ENCODE results near the gene ZNF688.
A peak's percentile ranks its signal among the peaks of the same experiment; 100 is the strongest.
"Not testable (repeated sequence)": the region's sequence is repeated elsewhere in the genome, so short reads cannot be mapped to it uniquely, and the experiment has no call there.

The ZNF688 gene

DNA sequence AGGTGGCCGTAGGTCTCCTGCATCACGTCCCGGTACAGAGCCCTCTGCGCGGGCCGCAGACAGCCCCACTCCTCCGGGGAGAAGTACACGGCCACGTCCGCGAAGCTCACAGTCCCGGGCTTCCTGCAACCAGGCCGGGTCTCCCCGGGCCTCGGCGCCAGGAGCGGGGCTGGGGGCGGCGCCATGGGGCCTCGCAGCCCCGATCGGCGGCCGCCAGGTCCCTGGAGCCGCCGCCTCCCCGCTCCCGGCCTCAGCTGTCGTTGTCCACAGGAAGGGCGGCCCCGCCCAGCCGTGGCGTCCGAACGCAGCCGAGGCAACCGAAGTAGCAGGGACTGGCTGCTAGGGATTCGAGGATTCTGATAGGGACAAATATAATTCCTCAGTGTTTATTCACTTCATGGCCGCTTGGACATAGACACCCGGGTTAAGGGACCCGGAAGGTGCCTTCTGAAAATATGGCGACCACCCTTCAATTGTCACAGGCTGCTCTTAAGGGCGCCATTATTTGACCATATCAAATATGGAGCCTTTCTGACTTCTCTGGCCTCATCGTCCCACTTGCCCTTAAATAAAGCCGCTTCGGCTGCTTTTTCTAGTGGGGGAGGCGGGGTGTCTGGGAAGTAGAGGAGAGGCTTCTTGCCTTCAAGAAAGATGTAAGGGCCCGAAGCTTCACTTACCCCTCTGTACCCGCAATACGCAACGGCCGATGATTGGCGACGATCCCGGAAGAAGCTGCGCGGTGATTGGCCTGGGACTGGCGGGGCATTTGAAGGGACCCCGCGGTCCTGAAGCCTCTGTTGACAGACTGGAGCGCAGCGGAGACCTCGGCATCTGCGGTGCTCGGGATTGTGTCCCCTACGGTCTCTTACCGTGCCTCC is at the start of gene ZNF688:
TSS of gene ZNF688 (minus strand) at position 270 of the 878 bp plus-strand sequence. CDS start at position 185, 85 bp downstream.
- peak; percentile 81 to 89 for DNase-seq (ENCODE audit: low read depth in 2 of 2)

DNA sequence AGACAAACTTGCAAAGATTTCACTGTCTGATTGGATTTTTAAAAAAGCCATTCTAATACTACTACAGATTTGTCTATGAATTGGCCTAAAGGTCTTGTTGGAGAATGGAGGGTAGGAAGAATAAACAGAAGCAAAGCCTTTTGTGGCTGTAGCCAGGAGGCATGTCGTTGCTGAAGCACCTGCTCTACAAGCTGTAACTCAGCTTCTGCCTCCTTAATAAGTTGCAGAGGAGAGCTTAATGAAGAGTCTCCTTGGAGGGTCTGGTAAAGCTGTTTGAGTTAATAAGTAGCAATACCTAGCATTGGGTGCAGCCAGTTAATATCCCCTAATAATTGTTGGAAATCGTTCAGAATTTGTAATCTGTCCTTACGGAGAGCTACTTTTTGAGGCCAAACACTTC is 48.7 kb upstream of the ZNF688 start:
- DNase-seq (ENCODE audit: low read depth in 2 of 2): no peak

DNA sequence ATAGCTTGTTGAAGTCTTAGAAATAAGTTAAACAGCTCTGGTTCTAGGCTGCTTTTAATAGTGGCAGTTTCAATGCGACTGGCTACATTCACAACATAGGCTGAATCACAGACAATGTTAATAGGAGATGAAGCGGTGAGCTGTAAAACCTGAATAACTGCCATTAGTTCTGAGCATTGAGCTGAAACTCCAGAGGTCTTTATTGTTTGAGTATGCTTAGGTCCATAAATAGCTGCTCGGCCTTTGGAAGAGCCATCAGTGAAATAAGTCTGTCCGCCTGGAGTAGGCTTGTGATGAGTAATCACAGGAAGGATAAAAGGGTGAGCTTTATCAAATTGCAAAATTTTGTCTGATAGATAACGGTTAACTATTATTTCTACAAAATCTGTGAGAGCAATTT is 48.1 kb upstream of the ZNF688 start:
- no peak for DNase-seq (ENCODE audit: low read depth in 2 of 2)

DNA sequence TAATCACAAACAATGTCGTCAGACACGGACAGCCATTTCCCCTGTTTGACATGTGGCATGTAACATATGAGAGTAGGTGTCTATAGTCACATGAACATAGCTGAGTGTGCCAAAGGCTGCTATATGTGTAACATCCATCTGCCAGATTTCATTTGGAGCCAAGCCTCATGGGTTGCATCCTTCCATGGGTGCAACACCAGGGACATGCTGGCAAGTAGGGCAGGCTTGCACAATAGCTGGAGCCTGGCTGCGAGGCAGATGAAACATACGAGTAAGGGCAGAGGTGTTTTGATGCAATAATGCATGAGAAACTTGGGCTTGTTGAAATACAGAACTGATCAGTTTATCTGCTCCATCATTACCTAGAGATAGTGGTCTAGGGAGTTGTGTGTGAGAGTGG is 47.7 kb upstream of the ZNF688 start:
- no peak for DNase-seq (ENCODE audit: low read depth in 2 of 2)

DNA sequence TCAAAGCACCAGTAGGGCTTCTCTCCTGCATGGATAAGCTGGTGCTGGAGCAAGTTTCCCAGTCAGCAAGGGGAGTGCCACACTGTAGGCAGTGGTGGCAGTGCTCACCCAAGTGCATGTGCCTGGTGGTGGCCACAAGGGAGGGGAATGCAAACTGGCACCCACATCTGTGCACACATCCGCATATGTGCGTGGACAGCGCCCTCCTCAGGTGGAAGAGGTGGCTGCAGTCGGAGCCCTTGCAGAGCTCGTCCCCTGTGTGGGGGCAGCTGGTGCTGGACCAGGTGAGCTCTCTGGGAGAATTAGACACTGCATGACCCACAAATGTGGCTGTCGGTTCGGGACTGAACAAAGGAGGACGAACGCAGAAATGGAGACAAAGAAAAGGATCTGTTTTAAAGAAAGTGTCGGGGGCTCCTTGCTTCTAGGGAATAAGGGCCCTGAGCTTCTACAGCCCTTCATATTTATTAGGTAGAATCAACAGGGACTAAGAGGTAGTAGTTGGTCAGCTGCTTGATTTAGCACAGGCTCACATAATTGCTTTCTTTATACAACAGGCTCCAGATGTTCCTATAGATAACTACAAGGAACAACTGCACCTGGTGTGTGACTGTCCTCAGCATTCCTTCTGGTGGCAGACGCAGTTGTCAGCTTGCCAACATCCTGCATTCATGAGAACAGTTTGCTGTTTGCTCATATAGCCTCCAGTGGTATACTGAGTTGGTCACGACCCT is 44.0 kb upstream of the ZNF688 start:
- peak; percentile 31 to 35 for DNase-seq (ENCODE audit: low read depth in 2 of 2)

DNA sequence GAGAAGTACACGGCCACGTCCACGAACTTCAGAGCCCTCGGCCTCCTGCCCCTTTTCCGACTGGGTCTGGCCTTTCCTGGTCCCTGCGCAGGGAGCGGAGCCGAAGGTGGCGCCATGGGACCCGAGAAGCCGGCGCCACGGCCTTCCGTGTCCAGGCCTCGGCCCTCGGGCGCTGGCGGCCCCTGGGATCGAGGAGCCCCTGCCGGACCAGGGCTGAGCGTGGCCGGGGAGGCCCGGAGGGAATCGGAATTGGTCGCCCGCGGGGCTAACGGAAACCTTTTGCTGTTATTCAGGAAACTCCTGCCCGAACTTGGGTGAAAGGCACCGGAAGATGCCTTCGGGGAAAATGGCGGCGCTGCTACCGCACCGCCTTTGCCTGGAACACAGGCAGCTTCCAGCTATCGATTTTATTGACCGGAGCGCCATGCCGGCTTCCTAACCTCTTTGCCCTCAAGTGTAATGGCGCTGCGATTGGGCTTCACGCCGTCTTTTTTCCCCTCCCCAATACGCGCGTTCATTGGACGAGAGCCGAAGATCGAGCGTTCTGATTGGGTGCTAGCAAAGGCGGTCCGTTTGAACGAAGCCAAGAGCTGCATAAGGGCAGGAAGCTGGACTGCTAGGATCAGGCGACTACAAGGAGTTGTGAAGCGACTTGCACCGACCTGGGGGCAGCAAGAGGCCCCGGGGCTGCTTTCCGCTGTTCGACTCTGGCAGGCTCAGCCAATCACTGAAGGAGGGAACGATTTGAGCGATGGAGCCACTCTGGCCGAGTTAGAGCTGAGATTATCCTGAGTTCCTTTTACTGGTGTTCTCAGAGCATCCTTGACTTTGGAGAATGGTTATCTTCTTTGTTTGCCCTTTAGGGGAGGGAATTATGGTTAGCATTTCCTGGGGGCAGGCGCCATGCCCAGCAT is 38.7 kb upstream of the ZNF688 start, which contains the start of gene ZNF689:
TSS of gene ZNF689 (minus strand) at position 464 of the 914 bp plus-strand sequence. CDS start at position 116, 348 bp downstream.
- peak; percentile 86 to 88 for DNase-seq (ENCODE audit: low read depth in 2 of 2)

DNA sequence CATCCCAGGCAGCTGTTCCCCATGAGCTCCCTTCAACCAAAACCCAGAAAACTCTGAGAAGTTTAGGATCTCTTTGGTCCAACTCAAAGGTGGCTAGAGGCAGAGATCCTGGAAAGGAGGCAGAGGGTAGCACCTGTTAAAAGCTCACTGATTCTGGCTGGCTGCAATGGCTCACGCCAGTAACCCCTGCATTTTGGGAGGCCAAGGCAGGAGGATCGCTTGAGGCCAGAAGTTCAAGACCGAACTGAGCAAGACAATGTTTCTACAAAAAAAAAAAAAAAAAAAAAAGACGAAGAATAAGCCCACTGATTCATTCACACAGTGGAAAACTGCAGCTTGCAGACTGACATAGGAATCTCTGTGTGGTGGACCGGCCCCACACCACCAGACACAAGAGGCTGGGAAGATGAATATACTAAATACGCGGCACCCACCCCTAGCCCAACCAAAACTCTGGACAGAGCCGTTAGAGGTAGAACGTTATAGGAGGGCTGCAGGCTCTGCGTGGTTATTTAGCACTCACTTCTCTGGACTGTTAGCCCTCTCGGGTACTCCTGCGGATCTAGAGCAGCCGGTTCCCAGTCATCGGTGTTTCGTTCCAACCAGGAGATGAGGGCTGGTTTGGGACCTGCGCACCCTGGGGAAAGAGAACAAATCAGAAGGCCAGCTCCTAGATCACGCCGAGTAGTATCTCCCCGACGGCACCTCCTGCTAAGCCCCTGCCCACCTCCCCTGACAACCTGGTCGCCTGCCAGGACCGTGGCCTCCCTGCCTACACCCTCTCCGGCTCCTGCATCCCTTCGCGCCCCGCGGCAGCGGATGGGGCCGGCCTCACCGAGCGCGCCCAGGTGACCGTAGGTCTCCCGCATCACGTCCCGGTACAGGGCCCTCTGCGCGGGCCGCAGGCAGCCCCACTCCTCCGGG is 37.8 kb upstream of the ZNF688 start:
- peak; percentile 4 to 5 for DNase-seq (ENCODE audit: low read depth in 2 of 2)

DNA sequence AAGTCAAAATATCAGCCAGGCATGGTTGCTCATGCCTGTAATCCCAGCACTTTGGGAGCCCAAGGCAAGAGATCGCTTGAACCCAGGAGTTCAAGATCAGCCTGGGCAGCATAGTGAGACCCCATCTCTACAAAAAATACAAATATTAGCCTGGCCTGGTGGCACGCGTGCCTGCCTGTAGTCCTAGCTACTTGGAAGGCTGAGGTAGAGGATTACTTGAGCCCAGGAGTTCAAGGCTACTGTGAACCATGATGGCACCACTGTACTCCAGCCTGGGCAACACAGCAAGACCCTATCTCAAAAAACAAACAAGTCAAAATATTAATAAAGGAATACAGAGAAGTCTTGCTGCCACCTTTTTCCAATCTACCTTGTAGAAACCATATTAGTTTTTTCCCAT is 34.5 kb upstream of the ZNF688 start:
- DNase-seq (ENCODE audit: low read depth in 2 of 2): no peak

DNA sequence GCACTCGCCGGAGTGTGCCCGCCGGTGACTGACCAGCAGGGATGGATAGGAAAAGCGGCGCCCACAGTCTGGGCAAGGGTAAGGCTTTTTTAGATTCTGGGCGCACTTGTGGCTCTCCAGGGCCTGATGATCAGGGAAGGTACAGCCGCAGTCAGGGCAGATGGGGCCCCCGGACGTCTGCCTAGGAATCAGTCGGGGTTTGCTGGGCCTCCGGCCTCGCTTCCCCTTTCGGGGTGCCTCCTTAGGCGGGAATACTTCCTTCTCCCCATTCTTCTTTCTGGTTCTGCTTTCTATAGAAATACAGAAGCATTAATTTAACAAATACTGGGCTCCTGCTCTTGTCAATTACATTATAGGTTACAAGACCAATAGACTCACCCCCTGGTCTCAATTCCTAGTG is 33.6 kb upstream of the ZNF688 start:
- DNase-seq (ENCODE audit: low read depth in 2 of 2): no peak

DNA sequence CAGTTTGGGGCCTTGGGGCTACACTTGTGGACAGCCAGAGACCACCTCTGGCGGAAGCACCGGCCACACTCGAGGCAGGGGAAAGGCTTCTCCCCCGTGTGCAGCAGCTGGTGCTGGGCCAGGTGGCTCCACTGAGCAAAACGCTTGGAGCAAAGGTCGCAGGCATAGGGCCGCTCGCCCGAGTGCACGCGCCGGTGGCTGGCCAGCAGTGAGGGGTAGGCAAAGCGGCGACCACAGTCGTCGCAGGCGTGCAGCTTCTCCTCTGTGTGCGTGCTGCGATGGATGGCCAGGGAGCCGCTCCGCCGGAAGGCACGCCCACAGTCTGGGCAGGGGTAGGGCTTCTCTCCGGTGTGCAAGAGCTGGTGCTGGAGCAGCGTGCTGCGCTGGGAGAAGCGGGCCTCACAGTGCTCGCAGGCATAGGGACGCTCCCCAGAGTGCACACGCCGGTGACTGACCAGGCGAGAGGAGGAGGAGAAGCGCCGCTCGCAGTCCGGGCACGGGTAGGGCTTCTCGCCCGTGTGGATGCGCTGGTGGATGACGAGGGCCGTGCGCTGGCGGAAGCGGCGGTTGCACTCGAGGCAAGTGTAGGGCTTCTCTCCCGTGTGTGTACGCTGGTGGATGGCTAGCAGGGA is 32.9 kb upstream of the ZNF688 start:
- DNase-seq (ENCODE audit: low read depth in 2 of 2): no peak

DNA sequence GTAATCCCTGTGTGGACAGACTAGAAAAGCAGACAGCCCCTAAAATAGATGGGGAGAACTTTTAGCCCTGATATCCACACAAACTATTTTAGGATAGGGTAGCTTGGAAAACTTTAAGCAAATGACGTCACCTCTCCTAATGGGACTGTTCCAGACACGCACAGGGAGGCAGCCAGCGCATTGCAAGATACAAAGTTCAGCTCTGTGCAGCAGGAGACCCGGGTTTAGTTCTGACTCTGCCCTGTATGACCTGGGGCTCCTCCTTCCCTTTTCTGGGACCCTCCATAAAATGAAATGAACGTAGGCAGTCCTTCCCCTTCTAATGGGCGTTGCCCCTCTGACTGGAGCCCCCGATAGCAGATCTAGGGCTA is 32.4 kb upstream of the ZNF688 start:
- no peak for DNase-seq (ENCODE audit: low read depth in 2 of 2)

DNA sequence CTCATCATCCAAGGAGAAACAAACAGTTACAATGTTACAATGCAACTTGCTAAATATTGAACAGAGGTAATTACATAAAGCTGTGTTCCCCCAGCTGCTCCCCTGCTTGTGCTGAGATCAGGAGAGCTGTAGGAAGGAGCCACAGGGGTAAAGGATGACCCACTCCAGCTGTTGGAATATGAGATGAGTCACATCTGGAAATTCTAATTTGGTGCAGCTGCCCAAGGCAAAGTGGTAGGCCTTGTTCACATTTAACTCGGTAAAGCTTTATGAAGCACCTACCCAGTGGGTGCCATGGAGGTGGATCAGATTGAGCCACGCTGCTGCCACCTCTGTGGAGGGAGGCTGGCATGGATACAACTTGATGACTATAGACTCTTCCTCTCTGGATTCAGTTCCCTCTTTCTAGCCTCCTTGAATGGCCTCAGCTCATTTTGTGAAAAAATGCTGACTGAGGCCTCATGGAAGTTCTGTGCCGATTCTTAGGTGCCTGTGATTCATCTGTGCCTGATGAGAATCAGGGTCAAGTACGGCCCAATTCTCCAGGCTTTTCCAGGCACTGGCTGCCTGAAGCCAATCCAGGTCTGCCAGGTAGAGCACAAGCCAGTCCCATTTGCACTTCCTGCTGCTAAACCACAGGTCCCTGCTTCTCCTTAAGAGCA is 31.2 kb upstream of the ZNF688 start:
- no peak for DNase-seq (ENCODE audit: low read depth in 2 of 2)

DNA sequence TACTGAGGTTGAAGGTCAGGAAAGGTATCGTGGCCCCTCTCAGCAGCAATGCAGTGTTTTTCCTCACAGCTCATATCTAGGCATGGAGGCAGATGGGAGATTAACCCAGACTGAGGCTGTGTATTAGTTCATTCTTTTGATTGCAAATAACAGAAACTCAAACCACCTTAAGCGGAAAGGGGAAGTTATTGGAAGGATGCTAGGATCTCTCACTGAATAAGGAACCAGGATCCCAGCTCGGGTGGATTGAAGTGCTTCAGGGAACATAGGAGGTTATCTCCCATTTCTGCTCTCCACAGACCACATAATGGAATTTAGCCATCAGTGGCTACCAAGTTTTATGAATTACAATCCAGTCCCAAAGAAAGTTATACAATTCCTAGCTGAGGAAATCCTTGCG is 30.5 kb upstream of the ZNF688 start:
- DNase-seq (ENCODE audit: low read depth in 2 of 2): no peak

DNA sequence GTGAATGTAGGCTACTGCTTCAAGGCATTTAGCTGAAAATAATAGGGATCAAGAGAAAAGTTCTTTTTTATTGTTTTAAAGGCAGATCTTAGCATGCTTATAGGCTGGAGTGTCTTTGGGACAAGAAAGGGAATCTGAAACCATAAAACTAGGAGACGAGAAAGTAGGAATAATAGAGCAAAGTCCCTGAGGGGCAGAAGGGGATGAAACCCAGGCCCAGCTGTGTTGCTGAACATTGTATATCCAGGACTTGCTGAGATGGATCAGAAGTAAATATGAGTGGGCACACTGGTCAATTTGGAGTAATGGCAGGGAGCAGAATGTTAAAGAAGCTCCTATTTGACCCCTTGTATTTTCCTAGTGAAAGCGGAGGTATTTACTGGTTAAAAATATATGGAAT is 29.4 kb upstream of the ZNF688 start:
- DNase-seq (ENCODE audit: low read depth in 2 of 2): no peak

DNA sequence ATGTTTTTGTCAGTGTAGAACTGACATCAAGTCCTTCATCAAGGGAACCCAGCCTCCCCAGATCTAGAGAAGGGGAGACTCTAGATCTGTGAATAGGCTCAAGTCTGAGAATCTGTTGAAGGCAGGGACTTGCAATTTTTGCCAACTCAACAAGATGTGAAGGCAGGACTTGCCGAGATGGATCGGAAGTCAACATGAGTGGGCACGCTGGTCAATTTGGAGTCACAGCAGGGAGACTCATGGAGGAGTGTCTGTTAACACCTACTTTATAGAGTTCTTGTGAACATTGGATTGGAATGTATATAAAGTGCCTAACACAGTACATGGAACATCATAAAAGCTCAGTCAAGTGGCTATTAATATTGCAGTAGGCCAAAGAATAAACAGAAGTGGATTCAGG is 28.7 kb upstream of the ZNF688 start:
- no peak for DNase-seq (ENCODE audit: low read depth in 2 of 2)

DNA sequence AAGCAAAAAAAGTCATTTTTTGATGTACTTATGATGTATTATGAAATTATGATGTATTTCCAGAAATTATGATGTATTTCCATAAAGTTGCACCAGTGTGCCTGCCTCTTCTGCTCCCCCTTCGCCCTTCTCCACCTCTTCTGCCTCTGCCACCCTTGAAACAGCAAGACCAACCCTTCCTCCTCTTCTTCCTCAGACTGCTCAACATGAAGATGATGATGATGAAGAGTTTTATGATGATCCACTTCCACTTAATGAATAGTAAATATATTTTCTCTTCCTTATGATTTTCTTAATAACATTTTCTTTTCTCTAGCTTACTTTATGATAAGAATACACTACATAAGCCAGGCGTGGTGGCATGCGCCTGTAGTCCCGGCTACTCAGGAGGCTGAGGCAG is 21.4 kb upstream of the ZNF688 start:
- DNase-seq (ENCODE audit: low read depth in 2 of 2): no peak

DNA sequence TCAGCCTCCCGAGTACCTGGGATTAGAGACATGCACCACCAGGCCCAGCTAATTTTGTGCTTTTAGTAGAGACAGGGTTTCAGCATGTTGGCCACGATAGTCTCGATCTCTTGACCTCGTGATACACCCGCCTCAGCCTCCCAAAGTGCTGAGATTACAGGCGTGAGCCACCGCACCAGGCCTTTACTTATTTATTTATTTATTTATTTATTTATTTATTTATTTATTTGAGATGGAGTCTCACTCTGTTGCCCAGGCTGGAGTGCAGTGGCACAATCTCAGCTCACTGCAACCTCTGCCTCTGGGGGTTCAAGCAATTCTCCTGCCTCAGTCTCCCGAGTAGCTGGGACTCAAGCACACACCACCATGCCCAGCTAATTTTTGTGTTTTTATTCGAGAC is 19.4 kb upstream of the ZNF688 start:
- DNase-seq (ENCODE audit: low read depth in 2 of 2): not testable (repeated sequence)

DNA sequence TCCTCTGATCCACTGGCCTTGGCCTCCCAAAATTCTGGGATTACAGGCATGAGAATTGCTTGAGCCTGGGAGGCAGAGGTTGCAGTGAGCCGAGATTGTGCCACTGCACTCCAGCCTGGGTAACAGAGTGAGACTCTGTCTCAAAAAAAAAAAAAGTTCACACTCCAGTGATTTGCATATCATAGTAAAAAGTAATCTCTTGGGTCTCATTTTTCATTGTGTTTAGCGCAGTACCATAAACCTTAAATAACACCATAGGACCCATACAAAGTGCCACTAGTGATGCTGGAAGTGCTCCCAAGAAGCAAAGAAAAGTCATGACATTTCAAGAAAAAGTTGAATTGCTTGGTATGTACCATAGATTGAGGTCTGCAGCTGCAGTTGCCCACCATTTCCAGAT is 18.1 kb upstream of the ZNF688 start:
- DNase-seq (ENCODE audit: low read depth in 2 of 2): not testable (repeated sequence)

DNA sequence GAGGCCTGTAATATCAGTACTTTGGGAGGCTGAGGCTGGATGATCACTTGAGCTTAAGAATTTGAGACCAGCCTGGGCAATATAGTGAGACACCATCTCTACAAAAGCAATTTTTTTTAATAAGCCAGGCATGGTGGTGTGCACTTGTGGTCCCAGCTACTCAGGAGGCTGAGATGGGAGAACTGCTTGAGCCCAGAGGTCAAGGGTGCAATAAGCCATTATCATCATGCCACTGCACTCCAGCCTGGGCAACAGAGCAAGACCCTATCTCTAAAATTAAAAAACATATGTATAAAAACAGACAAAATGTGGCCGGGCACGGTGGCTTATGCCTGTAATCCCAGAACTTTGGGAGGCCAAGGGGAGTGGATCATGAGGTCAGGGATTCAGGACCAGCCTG is 17.1 kb upstream of the ZNF688 start:
- no peak for DNase-seq (ENCODE audit: low read depth in 2 of 2)
